ENCODE measurements around the gene RAD51AP2.
"Not testable (repeated sequence)": the region's sequence is repeated elsewhere in the genome, so short reads cannot be mapped to it uniquely, and the experiment has no call there.

GRCh38 chr2:17565726-17566125, 47.5 kb upstream of the RAD51AP2 start:
- not testable (repeated sequence) for TF ChIP-seq CTCF, POLR2A, POLR2AphosphoS5, EP300 (IDR thresholded peaks at IDR 0.05)

Data from stomach (tissue), 4 donors.